NCI-H460 (cell line): Measurements from ENCODE around the gene TGFB1. TPM values are rescaled to one million over a fixed set of nuclear protein-coding genes. Genes with fewer than 3 reads are reported as not detected.

Experiments
- DNase-seq: peaks from one replicate; pipeline ENCODE4 v3.0.0-alpha.2; 2016; ENCODE audit warnings: low read depth; ENCODE audit errors: extremely low read depth
- total RNA-seq: library from RNA; depleted of rRNA; stranded (reverse); fragments of >200 nt; shearing (Covaris generic); gene quantifications from 2 replicates; pipeline ENCODE4 v1.2.3, GENCODE V29; 2014

The TGFB1 gene
- total RNA-seq, 1 experiment from 2014 or later, result 4.8 TPM

- DNase-seq, result no peak
These were observed 30.7 kb downstream of the TGFB1 start for GRCh38 chr19:41323023-41323422.

DNA sequence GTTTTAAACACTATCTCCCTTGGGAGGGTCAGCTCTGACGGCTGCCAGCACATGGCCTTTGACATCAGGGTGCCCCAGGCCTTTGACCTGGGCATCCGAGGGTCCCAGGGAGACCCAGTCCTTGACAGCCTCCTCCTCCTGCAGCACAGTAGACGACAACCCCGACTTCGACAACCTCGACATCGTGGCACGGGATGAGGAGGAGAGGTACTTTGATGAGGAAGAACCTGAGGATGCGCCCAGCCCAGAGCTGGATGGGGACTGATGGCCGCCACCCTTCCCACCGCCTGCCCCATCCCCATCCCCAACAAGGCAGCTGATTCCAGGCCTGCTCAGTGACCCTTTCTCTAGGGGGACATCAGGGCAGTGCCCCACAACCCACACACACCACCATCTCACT lies 31.3 kb downstream of the TGFB1 start:
- DNase-seq, result no peak

DNA sequence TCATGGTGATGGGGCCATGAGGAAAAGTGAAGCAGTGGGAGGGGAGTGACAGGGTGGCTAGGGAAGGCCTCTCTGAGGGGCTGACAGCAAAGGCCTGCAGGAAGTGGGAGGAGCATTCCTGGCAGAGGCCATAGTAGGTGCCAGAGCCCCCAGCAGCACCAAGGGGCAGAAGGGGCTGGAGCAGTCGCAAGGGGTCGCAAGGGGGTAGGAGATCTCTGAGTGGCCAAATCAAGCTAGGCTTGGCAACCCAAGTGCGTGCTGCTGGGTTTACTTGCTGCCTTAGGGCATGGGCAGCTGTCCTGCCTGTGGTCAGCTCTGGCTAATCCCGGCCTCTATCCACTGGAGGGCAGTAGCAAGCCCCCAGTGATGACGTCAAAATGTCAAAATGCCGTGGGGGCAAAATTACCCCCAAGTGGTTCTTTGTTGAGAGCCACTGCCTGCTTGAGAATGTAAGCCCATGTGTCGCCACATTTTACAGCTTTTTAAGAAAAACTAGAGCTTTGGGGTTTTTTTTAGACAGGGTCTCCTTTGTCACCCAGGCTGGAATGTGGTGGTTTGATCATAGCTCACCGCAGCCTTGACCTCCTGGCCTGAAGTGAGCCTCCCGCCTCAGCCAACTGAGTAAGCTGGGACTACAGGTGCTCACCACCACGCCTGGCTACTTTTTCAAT lies 32.0 kb downstream of the TGFB1 start:
- peak; percentile 30 for DNase-seq

DNA sequence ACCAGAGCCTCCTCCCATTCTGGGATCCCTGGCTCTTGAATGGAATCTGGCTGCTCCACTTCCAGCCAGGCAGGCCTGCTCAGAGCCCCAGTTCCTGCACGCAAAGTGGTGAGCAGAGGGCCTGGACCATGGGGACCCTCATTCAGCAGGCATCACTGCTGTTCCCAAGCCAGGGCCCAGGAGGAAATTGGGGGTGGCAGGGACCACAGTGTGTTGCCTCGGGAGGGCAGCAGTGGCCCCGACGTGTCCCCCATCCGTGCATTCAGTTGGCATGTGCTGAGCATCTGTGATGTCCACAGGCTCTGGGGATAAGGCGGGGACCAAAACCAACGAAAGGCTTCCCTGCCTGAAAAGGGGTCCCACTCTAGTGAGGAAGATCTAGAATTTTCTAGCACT lies 32.5 kb downstream of the TGFB1 start:
- DNase-seq, result no peak

- DNase-seq, result no peak
These were observed 33.2 kb downstream of the TGFB1 start for GRCh38 chr19:41320568-41320967.

DNA sequence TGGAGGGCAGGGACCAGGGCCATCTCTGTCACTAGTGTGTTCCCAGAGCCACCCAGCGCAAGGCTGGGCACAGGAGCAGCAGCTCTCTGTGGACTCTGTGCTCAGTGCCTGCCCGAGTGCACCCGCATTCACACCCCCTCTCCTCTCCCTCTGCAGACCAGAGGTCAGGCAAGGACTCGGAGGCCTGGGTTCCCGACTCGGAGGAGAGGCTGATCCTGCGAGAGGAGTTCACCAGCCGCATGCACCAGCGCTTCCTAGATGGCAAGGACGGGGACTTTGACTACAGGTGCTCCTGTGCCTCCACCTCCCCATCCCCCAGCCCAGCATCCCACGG lies 33.6 kb downstream of the TGFB1 start:
- no peak for DNase-seq

GRCh38 chr19:41319500-41320184 lies 34.1 kb downstream of the TGFB1 start:
- DNase-seq, result no peak

- no peak for DNase-seq
These were observed 34.8 kb downstream of the TGFB1 start for GRCh38 chr19:41318696-41319499.

- no peak for DNase-seq
These were observed 37.3 kb downstream of the TGFB1 start for GRCh38 chr19:41316306-41316920.

DNA sequence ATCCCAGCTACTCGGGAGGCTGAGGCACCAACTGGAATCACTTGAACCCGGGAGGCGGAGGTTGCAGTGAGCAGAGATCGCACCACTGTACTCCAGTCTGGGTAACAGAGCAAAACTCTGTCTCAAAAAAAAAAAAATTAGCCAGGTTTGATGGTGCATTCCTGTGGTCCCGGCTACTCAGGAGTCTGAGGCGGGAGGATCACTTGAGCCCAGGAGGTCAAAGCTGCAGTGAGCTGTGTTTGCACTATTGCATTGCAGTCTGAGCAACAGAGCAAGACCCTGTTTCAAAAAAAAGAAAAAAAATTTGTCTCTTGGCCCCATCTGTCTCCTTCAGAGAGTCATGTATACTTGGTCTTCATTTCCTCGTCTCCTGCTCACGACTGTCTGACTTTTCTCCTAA lies 42.1 kb downstream of the TGFB1 start:
- no peak for DNase-seq

DNA sequence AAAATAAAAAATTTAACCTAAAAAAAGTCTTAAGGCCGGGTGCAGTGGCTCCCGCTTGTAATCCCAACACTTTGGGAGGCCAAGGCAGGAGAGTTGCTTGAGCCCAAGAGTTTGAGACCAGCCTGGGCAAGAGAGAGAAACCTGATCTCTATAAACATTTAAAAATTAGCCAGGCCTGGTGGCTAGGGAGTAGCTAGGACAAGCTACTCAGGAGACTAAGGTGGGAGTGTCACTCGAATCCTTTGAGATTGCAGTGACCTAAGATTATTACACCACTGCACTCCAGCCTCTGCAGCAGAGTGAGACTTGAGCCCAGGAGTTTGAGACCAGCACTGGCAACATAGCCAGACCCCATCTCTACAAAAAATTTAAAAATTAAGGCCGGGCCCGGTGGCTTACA lies 42.6 kb downstream of the TGFB1 start:
- DNase-seq, result no peak

GRCh38 chr19:41310033-41310831 lies 43.5 kb downstream of the TGFB1 start, which contains the start of gene CCDC97:
TSS of gene CCDC97 (plus strand) at chr19:41310172. CDS start at chr19:41310311, 139 bp downstream.
- DNase-seq, result peak; percentile 69

- DNase-seq, result no peak
These were observed 44.3 kb downstream of the TGFB1 start for GRCh38 chr19:41309180-41310032.

GRCh38 chr19:41308450-41309179 lies 45.1 kb downstream of the TGFB1 start:
- DNase-seq, result peak; percentile 81

DNA sequence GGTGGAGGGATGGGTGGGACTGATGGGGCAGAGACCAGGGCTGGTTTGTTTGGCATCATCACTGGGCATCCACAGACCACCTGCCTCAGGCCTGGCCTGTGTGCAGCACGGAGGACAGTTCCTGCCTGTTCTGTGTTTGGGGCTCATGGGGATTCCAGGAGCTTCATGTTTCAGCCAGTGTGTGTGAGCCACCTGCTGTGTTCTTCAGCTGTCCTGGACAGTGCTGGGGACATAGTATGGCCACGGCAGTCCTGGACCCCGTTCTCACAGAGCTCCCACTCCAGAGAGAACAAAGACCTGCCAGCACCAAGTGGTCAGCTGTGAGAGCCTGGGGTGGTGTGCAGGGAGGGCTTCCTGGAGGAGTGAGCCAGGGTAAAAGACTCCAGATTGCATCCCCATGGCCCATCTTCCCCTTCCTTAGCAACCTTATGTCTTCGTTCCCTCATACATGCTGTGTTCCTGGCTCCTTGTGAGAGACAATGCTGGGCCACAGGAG lies 45.7 kb downstream of the TGFB1 start:
- no peak for DNase-seq

- DNase-seq, result no peak
These were observed 46.4 kb downstream of the TGFB1 start for GRCh38 chr19:41307090-41307875.

- no peak for DNase-seq
These were observed 47.6 kb downstream of the TGFB1 start for GRCh38 chr19:41305927-41306793.
